ENCODE data around the gene PLA2G4B. TPM values are rescaled to one million over a fixed set of nuclear protein-coding genes. Genes with fewer than 3 reads are reported as not detected.

Gene PLA2G4B
- total RNA-seq, 2 donors from 2014 or later, result 6.9 to 10.1 TPM

GRCh38 chr15:41866263-41866703 lies 27.6 kb downstream of the PLA2G4B start:
- Histone ChIP-seq H3K27me3 (ENCODE audit: control insufficient read depth, insufficient read depth, low read length, poor library complexity, severe bottlenecking) (no peaks in the 10 kb centered on the region), H3K9ac (ENCODE audit: extremely low read depth, low read length, poor library complexity, severe bottlenecking) (no peak overlapping the region), H3K36me3 (ENCODE audit: control insufficient read depth, insufficient read depth, low read length) (no peaks in the 10 kb centered on the region), H3K9me3 (ENCODE audit: control insufficient read depth, low read length) (no peaks in the 10 kb centered on the region), H3K4me1 (ENCODE audit: control insufficient read depth, insufficient read depth, low read length) (peaks cover 8% of the 10 kb centered on the region), H3K27ac (ENCODE audit: low read depth, low read length) (peak overlapping the region; percentile 16), H3K4me3 (ENCODE audit: low read length) (no peak overlapping the region)
- DNase-seq, result no peak
- Mint-ChIP-seq H3K36me3 (ENCODE audit: low read depth) (no peaks in the 10 kb centered on the region), H3K4me1 (peaks cover 4% of the 10 kb centered on the region), H3K9me3 (no peaks in the 10 kb centered on the region), H3K27ac (no peak overlapping the region), H3K4me3 (no peak overlapping the region), H3K27me3 (ENCODE audit: insufficient read depth) (no peaks in the 10 kb centered on the region)
- TF ChIP-seq, protein P1, sequence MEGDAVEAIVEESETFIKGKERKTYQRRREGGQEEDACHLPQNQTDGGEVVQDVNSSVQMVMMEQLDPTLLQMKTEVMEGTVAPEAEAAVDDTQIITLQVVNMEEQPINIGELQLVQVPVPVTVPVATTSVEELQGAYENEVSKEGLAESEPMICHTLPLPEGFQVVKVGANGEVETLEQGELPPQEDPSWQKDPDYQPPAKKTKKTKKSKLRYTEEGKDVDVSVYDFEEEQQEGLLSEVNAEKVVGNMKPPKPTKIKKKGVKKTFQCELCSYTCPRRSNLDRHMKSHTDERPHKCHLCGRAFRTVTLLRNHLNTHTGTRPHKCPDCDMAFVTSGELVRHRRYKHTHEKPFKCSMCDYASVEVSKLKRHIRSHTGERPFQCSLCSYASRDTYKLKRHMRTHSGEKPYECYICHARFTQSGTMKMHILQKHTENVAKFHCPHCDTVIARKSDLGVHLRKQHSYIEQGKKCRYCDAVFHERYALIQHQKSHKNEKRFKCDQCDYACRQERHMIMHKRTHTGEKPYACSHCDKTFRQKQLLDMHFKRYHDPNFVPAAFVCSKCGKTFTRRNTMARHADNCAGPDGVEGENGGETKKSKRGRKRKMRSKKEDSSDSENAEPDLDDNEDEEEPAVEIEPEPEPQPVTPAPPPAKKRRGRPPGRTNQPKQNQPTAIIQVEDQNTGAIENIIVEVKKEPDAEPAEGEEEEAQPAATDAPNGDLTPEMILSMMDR (conservative IDR thresholded peaks at IDR 0.05), result no peak
- WGBS, 2 experiments (ENCODE audit: insufficient coverage in 1 of 2, insufficient read length in 1 of 2), result 64 to 72% methylated on average over 2 to 8 of the region's 8 CpGs

GRCh38 chr15:41866872-41867579 lies 28.4 kb downstream of the PLA2G4B start:
- Mint-ChIP-seq H3K4me3 (no peak overlapping the region), H3K36me3 (ENCODE audit: low read depth) (no peaks in the 10 kb centered on the region), H3K27me3 (ENCODE audit: insufficient read depth) (no peaks in the 10 kb centered on the region), H3K9me3 (no peaks in the 10 kb centered on the region), H3K4me1 (peaks cover 4% of the 10 kb centered on the region), H3K27ac (no peak overlapping the region)
- H3K27ac ChIP-seq (ENCODE audit: low read depth, low read length), result no peak overlapping the region
- no peaks in the 10 kb centered on the region for H3K9me3 ChIP-seq (ENCODE audit: control insufficient read depth, low read length)
- peaks cover 8% of the 10 kb centered on the region for H3K4me1 ChIP-seq (ENCODE audit: control insufficient read depth, insufficient read depth, low read length)
- 90% methylated on average over 9 to 25 of the region's 25 CpGs for WGBS, 2 experiments (ENCODE audit: insufficient coverage in 1 of 2, insufficient read length in 1 of 2)
- TF ChIP-seq, protein P1 (conservative IDR thresholded peaks at IDR 0.05), result no peak
- DNase-seq, result no peak
- H3K27me3 ChIP-seq (ENCODE audit: control insufficient read depth, insufficient read depth, low read length, poor library complexity, severe bottlenecking), result no peaks in the 10 kb centered on the region
- no peaks in the 10 kb centered on the region for H3K36me3 ChIP-seq (ENCODE audit: control insufficient read depth, insufficient read depth, low read length)
- no peak overlapping the region for H3K4me3 ChIP-seq (ENCODE audit: low read length)
- no peak overlapping the region for H3K9ac ChIP-seq (ENCODE audit: extremely low read depth, low read length, poor library complexity, severe bottlenecking)

GRCh38 chr15:41868321-41868720 lies 29.7 kb downstream of the PLA2G4B start:
- Histone ChIP-seq H3K9me3 (ENCODE audit: control insufficient read depth, low read length) (no peaks in the 10 kb centered on the region), H3K4me1 (ENCODE audit: control insufficient read depth, insufficient read depth, low read length) (peaks cover 8% of the 10 kb centered on the region), H3K9ac (ENCODE audit: extremely low read depth, low read length, poor library complexity, severe bottlenecking) (no peak overlapping the region), H3K27me3 (ENCODE audit: control insufficient read depth, insufficient read depth, low read length, poor library complexity, severe bottlenecking) (no peaks in the 10 kb centered on the region), H3K36me3 (ENCODE audit: control insufficient read depth, insufficient read depth, low read length) (no peaks in the 10 kb centered on the region), H3K27ac (ENCODE audit: low read depth, low read length) (no peak overlapping the region), H3K4me3 (ENCODE audit: low read length) (no peak overlapping the region)
- no peaks in the 10 kb centered on the region for H3K9me3 Mint-ChIP-seq
- H3K27ac Mint-ChIP-seq, result no peak overlapping the region
- no peak for DNase-seq
- WGBS, 2 experiments (ENCODE audit: insufficient coverage in 1 of 2, insufficient read length in 1 of 2), result 94 to 95% methylated on average over 15 of the region's 15 CpGs
- TF ChIP-seq, protein P1 (conservative IDR thresholded peaks at IDR 0.05), result no peak
- H3K27me3 Mint-ChIP-seq (ENCODE audit: insufficient read depth), result no peaks in the 10 kb centered on the region
- H3K4me1 Mint-ChIP-seq, result peaks cover 4% of the 10 kb centered on the region
- H3K4me3 Mint-ChIP-seq, result no peak overlapping the region
- H3K36me3 Mint-ChIP-seq (ENCODE audit: low read depth), result no peaks in the 10 kb centered on the region
